ENCODE data around the gene URGCP.

URGCP gene

DNA sequence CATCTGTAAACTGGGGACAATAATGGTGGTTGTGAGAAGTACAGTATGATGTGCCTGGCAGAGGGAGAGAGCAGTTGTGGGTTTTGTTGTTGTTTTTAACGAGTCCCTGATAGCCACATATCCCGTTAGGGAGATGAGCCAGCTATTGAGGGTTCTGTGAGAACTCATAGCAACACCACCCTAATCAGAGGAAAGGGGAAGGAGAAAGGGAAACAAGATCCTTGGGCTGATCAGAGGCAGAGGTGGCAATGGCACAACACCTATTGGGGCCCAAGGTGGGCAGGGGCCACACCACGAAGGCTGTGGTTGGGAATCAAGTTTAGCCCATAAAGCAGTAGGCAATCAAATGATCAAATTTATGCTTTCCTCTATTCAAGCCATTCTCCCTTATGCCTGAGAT lies 35.3 kb downstream of the URGCP start:
- H3K9me3 ChIP-seq (replicated peaks in 1 of 2; ENCODE audit: control insufficient read depth in 2 of 2, insufficient read depth in 1 of 2, low read depth in 1 of 2, low read length in 2 of 2): peaks cover 4 to 12% of the 10 kb centered on the region in 2 donors
- H2BK120ac ChIP-seq (ENCODE audit: low read depth, low read length): no peak overlapping the region
- peaks cover 3 to 7% of the 10 kb centered on the region in 2 donors for H3K4me1 ChIP-seq (ENCODE audit: control insufficient read depth in 2 of 2, insufficient read depth in 1 of 2, low read depth in 1 of 2, low read length in 2 of 2)
- H3K14ac ChIP-seq (ENCODE audit: low read length): no peak overlapping the region
- H2BK12ac ChIP-seq (ENCODE audit: low read length): no peak overlapping the region
- no peak overlapping the region for H3K18ac ChIP-seq (ENCODE audit: low read length)
- no peak overlapping the region for H3K9ac ChIP-seq (ENCODE audit: low read depth, low read length, poor library complexity)
- H2AFZ ChIP-seq (ENCODE audit: low read length): no peak overlapping the region
- no peak for DNase-seq (ENCODE audit: low spot score)
- no peak overlapping the region for H2BK5ac ChIP-seq (ENCODE audit: low read length)
- no peak overlapping the region for H3K23ac ChIP-seq (ENCODE audit: low read depth, low read length, poor library complexity)
- no peak overlapping the region for H4K8ac ChIP-seq (ENCODE audit: low read depth, low read length)
- no peak overlapping the region for H3K4me3 ChIP-seq (ENCODE audit: low read length in 2 of 2)
- no peak overlapping the region for H2BK15ac ChIP-seq (ENCODE audit: low read length)
- H3K27me3 ChIP-seq (ENCODE audit: control insufficient read depth in 3 of 3, insufficient read depth in 3 of 3, low read depth in 1 of 3, low read length in 3 of 3): no peaks in the 10 kb centered on the region
- no peak overlapping the region for H3K27ac ChIP-seq (replicated peaks; ENCODE audit: low read length)
- WGBS, 2 donors (ENCODE audit: extremely low coverage in 2 of 2, insufficient read length in 2 of 2, insufficient replicate concordance in 1 of 2): no CpG with 5 or more reads among the region's 3 CpGs
- H2AK5ac ChIP-seq (ENCODE audit: low read depth, low read length): no peak overlapping the region
- no peak overlapping the region for H3K4me2 ChIP-seq (ENCODE audit: insufficient read depth, low read length, poor library complexity, severe bottlenecking)
- H3K36me3 ChIP-seq (replicated peaks in 1 of 2; ENCODE audit: control insufficient read depth in 2 of 2, insufficient read depth in 2 of 2, low read length in 2 of 2): peaks cover 9 to 26% of the 10 kb centered on the region in 2 donors
- H3K4ac ChIP-seq (ENCODE audit: low read length): no peak overlapping the region
- H3K79me1 ChIP-seq (ENCODE audit: low read depth, low read length): no peaks in the 10 kb centered on the region
- no peak overlapping the region for H4K91ac ChIP-seq (ENCODE audit: low read depth, low read length, poor library complexity)

DNA sequence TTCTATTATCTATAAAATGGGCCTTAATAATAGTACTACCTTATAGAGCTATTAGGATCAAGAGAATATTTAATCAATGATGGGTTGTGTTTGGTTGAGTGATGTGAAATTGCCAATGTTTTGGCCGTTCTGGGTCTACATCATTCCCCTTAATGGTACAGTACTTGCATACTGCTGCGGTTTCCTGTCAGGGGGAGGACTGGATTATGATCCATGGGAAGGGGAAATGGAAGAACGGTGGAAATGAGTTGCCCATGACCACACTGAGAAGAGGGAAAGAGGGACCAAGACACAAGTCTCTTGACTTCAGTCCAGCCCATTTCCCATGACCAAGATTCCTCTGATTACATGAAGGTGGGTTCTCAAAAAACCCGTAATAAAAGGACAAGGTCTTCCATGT lies 36.1 kb downstream of the URGCP start:
- no peak for DNase-seq (ENCODE audit: low spot score)
- no peak overlapping the region for H2BK120ac ChIP-seq (ENCODE audit: low read depth, low read length)
- peaks cover 9 to 24% of the 10 kb centered on the region in 2 donors for H3K36me3 ChIP-seq (replicated peaks in 1 of 2; ENCODE audit: control insufficient read depth in 2 of 2, insufficient read depth in 2 of 2, low read length in 2 of 2)
- H4K8ac ChIP-seq (ENCODE audit: low read depth, low read length): no peak overlapping the region
- H3K79me1 ChIP-seq (ENCODE audit: low read depth, low read length): no peaks in the 10 kb centered on the region
- H2AFZ ChIP-seq (ENCODE audit: low read length): no peak overlapping the region
- no peak overlapping the region for H3K4ac ChIP-seq (ENCODE audit: low read length)
- H3K9me3 ChIP-seq (replicated peaks in 1 of 2; ENCODE audit: control insufficient read depth in 2 of 2, insufficient read depth in 1 of 2, low read depth in 1 of 2, low read length in 2 of 2): peaks cover 6 to 12% of the 10 kb centered on the region in 2 donors
- no peak overlapping the region for H2BK12ac ChIP-seq (ENCODE audit: low read length)
- H2AK5ac ChIP-seq (ENCODE audit: low read depth, low read length): no peak overlapping the region
- H3K14ac ChIP-seq (ENCODE audit: low read length): no peak overlapping the region
- H4K91ac ChIP-seq (ENCODE audit: low read depth, low read length, poor library complexity): no peak overlapping the region
- no CpG with 5 or more reads among the region's 4 CpGs for WGBS, 2 donors (ENCODE audit: extremely low coverage in 2 of 2, insufficient read length in 2 of 2, insufficient replicate concordance in 1 of 2)
- H3K9ac ChIP-seq (ENCODE audit: low read depth, low read length, poor library complexity): no peak overlapping the region
- no peak overlapping the region for H3K4me2 ChIP-seq (ENCODE audit: insufficient read depth, low read length, poor library complexity, severe bottlenecking)
- H3K4me1 ChIP-seq (ENCODE audit: control insufficient read depth in 2 of 2, insufficient read depth in 1 of 2, low read depth in 1 of 2, low read length in 2 of 2): peaks cover 3 to 7% of the 10 kb centered on the region in 2 donors
- H2BK5ac ChIP-seq (ENCODE audit: low read length): no peak overlapping the region
- H2BK15ac ChIP-seq (ENCODE audit: low read length): no peak overlapping the region
- no peaks in the 10 kb centered on the region for H3K27me3 ChIP-seq (ENCODE audit: control insufficient read depth in 3 of 3, insufficient read depth in 3 of 3, low read depth in 1 of 3, low read length in 3 of 3)
- no peak overlapping the region for H3K23ac ChIP-seq (ENCODE audit: low read depth, low read length, poor library complexity)
- H3K18ac ChIP-seq (ENCODE audit: low read length): no peak overlapping the region
- H3K4me3 ChIP-seq (ENCODE audit: low read length in 2 of 2): no peak overlapping the region
- H3K27ac ChIP-seq (replicated peaks; ENCODE audit: low read length): no peak overlapping the region

DNA sequence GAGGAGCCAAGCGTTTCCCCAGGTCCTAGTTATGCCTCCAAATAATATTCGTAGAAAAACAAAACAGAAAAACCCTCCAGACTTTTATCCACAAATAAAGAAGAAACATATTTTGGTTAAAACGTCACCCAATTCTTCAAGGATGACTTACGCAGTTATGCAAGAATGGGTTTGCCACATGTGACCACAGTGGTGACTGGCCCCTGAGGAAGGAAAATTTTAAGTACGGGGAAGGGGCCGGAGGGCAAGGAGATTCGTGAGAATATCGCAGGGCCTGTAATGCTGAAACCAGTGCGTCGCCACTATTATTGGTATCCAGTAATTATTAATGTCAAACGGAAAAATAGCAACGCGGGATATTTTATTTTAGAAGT lies 36.5 kb downstream of the URGCP start:
- Histone ChIP-seq H3K36me3 (replicated peaks in 1 of 2; ENCODE audit: control insufficient read depth in 2 of 2, insufficient read depth in 2 of 2, low read length in 2 of 2) (peaks cover 10 to 25% of the 10 kb centered on the region in 2 donors), H3K4me2 (ENCODE audit: insufficient read depth, low read length, poor library complexity, severe bottlenecking) (peak overlapping the region; percentile 77), H4K91ac (ENCODE audit: low read depth, low read length, poor library complexity) (no peak overlapping the region), H3K79me1 (ENCODE audit: low read depth, low read length) (no peaks in the 10 kb centered on the region), H3K27ac (replicated peaks; ENCODE audit: low read length) (peak overlapping the region; percentile 70), H3K9me3 (replicated peaks in 1 of 2; ENCODE audit: control insufficient read depth in 2 of 2, insufficient read depth in 1 of 2, low read depth in 1 of 2, low read length in 2 of 2) (peaks cover 7 to 12% of the 10 kb centered on the region in 2 donors), H2BK120ac (ENCODE audit: low read depth, low read length) (no peak overlapping the region), H3K9ac (ENCODE audit: low read depth, low read length, poor library complexity) (peak overlapping the region; percentile 87), H2BK5ac (ENCODE audit: low read length) (no peak overlapping the region), H3K4me1 (ENCODE audit: control insufficient read depth in 2 of 2, insufficient read depth in 1 of 2, low read depth in 1 of 2, low read length in 2 of 2) (peaks cover 3 to 7% of the 10 kb centered on the region in 2 donors), H4K8ac (ENCODE audit: low read depth, low read length) (no peak overlapping the region), H3K27me3 (ENCODE audit: control insufficient read depth in 3 of 3, insufficient read depth in 3 of 3, low read depth in 1 of 3, low read length in 3 of 3) (no peaks in the 10 kb centered on the region), H3K14ac (ENCODE audit: low read length) (no peak overlapping the region), H3K18ac (ENCODE audit: low read length) (peak overlapping the region; percentile 91), H2BK15ac (ENCODE audit: low read length) (no peak overlapping the region), H3K23ac (ENCODE audit: low read depth, low read length, poor library complexity) (no peak overlapping the region), H2AFZ (ENCODE audit: low read length) (peak overlapping the region; percentile 97), H2AK5ac (ENCODE audit: low read depth, low read length) (no peak overlapping the region), H2BK12ac (ENCODE audit: low read length) (no peak overlapping the region), H3K4ac (ENCODE audit: low read length) (no peak overlapping the region), H3K4me3 (ENCODE audit: low read length in 2 of 2) (peak overlapping the region; percentile 71 to 94)
- WGBS, 2 donors (ENCODE audit: extremely low coverage in 2 of 2, insufficient read length in 2 of 2, insufficient replicate concordance in 1 of 2): no CpG with 5 or more reads among the region's 13 CpGs
- DNase-seq (ENCODE audit: low spot score): no peak

GRCh38 chr7:43869006-43869866 lies 37.2 kb downstream of the URGCP start, which contains the start of gene MRPS24:
Gene MRPS24 (minus strand): TSS chr7:43869517. CDS start chr7:43869495, 22 bp downstream.
- Histone ChIP-seq H3K9ac (ENCODE audit: low read depth, low read length, poor library complexity) (peak within 1 kb of the TSS; percentile 93), H3K4ac (ENCODE audit: low read length) (no peak within 1 kb of the TSS), H3K9me3 (replicated peaks in 1 of 2; ENCODE audit: control insufficient read depth in 2 of 2, insufficient read depth in 1 of 2, low read depth in 1 of 2, low read length in 2 of 2) (peaks cover 7 to 12% of the 10 kb centered on the region in 2 donors), H2BK15ac (ENCODE audit: low read length) (no peak within 1 kb of the TSS), H2BK12ac (ENCODE audit: low read length) (no peak within 1 kb of the TSS), H3K36me3 (replicated peaks in 1 of 2; ENCODE audit: control insufficient read depth in 2 of 2, insufficient read depth in 2 of 2, low read length in 2 of 2) (peaks cover 10 to 25% of the 10 kb centered on the region in 2 donors), H3K4me1 (ENCODE audit: control insufficient read depth in 2 of 2, insufficient read depth in 1 of 2, low read depth in 1 of 2, low read length in 2 of 2) (peaks cover 3 to 7% of the 10 kb centered on the region in 2 donors), H2AK5ac (ENCODE audit: low read depth, low read length) (peak within 1 kb of the TSS; percentile 16), H2BK120ac (ENCODE audit: low read depth, low read length) (no peak within 1 kb of the TSS), H3K79me1 (ENCODE audit: low read depth, low read length) (no peaks in the 10 kb centered on the region), H3K4me2 (ENCODE audit: insufficient read depth, low read length, poor library complexity, severe bottlenecking) (peak within 1 kb of the TSS; percentile 77), H3K27me3 (ENCODE audit: control insufficient read depth in 3 of 3, insufficient read depth in 3 of 3, low read depth in 1 of 3, low read length in 3 of 3) (no peaks in the 10 kb centered on the region), H3K4me3 (ENCODE audit: low read length in 2 of 2) (peak within 1 kb of the TSS; percentile 91 to 94), H3K14ac (ENCODE audit: low read length) (peak within 1 kb of the TSS; percentile 86), H4K91ac (ENCODE audit: low read depth, low read length, poor library complexity) (no peak within 1 kb of the TSS), H2BK5ac (ENCODE audit: low read length) (peak within 1 kb of the TSS; percentile 31), H4K8ac (ENCODE audit: low read depth, low read length) (no peak within 1 kb of the TSS), H3K18ac (ENCODE audit: low read length) (peak within 1 kb of the TSS; percentile 98), H2AFZ (ENCODE audit: low read length) (peak within 1 kb of the TSS; percentile 97), H3K27ac (replicated peaks; ENCODE audit: low read length) (peak within 1 kb of the TSS; percentile 70), H3K23ac (ENCODE audit: low read depth, low read length, poor library complexity) (peak within 1 kb of the TSS; percentile 98)
- WGBS, 2 donors (ENCODE audit: extremely low coverage in 2 of 2, insufficient read length in 2 of 2, insufficient replicate concordance in 1 of 2): no CpG with 5 or more reads among the region's 81 CpGs
- DNase-seq (ENCODE audit: low spot score): peak; percentile 94

All from neuronal stem cell (in vitro differentiated cells).